HG03378 (cell line): Measurements from ENCODE around the gene GPATCH2L.

Experiments used
- ATAC-seq: cut with Tn5 transposase; IDR thresholded peaks from one replicate; pipeline ENCODE4 v1.9.1; 2021; ENCODE audit warnings: mild to moderate bottlenecking, moderate library complexity; ENCODE audit not compliant: unreplicated experiment

GPATCH2L gene

DNA sequence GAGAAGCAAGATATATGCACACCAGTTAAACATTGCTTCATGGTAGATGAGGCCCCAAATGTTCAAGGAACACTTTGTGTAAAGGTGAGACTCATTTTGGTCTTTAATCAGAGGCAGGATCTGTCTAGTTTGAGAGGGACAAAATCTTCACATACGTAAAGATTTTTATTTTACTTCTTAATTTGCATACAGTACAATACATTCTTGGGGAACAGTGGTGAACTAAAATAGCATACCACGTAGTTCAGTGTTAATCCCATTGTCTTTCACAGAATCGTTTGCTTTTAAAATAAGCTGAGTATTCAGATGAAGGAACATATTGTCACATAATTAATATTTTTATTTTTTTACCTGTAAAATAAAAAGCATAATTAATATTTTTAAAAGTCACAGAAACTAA, 43.3 kb downstream of the GPATCH2L start:
- ATAC-seq: no peak

DNA sequence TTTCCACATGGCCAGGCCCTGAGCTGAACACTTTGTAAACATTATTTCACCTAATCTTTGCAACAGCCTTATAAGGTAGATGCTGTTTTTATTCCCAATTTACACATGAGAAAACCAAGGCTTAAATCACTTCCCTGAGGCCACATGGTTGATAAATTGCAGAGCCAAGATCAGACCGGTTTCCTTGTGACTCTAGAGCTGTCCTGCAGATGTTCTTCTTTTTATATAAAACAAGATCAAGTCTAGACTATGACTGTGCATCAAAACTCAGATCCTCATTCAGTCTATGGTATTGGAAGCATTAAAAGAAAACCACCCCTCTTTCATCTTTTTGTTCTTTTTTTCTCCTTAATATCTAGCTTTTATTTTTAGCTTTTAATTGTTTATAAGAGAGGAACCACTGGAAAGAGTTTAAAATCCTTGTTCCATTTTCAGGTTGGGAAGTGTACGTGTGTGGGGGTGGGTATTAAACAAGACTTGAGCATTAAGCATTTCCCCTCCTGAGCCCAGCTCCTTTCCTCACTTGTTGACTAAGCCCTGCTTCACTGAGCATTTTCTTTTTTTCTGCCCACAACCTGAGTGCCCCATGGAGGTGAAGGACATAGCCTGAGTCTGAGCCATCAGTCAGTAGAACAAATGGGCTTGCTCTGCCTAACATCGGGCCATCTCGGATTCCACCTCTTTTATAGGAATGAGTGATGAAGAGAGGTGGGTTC, 45.4 kb downstream of the GPATCH2L start:
- no peak for ATAC-seq

DNA sequence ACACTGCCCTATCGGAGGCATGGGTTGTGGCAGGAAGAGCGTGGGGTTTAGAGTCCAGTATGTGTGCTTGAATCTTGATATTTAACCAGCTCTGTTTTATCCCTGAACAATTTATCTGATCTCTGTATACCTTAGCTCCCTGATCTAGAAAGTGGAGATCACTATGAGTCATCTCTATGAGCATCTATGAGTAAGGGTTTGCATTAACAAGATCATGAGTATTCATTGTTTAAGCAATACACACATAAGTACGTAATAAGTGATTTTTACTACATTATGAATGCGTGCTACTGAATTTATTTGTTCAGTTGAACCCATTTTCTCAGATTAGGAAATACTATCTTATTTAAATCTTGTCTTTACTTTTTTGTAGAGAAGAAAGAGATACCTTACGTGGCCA, 49.4 kb downstream of the GPATCH2L start:
- ATAC-seq: no peak

DNA sequence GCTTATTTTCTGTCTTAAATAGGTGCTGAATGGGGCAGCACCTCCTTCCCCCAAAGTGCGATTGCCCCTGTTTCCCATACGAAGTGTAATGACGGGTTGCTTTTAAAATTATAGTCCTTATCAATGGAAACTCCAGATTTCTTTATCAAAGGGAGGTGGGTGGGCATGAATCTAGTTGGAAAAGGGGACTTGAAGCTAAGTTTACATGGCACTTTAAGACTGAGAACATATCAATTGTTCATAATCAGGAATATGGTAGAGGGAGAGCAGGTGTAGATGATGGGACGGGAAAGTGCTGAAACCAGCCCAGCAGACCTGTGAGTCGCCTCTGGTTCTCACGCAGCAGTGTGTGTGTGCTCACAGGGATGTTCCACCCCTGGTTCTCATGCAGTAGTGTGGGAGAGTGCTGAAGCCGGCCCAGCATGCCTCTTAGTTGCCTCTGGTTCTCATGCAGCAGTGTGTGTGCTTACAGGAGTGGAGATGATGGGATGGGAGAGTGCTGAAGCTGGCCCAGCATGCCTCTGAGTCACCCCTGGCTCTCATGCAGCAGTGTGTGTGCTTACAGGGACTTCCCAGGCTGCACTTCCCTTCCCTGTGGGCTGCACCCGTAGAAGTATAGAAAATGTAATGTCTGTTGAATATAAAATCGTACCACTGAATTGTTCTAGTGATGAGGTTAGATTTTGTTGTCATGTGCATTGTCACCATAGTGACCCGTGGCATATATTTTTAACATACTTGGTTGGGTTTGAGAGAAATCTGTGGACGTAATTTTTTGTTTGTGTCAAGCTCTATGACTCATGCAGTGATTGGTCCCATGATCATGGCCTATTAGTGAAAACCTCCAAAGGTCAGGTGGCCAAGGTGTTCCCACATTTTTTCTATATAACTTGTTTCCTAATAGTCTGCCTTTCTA, 51.6 kb downstream of the GPATCH2L start:
- no peak for ATAC-seq

DNA sequence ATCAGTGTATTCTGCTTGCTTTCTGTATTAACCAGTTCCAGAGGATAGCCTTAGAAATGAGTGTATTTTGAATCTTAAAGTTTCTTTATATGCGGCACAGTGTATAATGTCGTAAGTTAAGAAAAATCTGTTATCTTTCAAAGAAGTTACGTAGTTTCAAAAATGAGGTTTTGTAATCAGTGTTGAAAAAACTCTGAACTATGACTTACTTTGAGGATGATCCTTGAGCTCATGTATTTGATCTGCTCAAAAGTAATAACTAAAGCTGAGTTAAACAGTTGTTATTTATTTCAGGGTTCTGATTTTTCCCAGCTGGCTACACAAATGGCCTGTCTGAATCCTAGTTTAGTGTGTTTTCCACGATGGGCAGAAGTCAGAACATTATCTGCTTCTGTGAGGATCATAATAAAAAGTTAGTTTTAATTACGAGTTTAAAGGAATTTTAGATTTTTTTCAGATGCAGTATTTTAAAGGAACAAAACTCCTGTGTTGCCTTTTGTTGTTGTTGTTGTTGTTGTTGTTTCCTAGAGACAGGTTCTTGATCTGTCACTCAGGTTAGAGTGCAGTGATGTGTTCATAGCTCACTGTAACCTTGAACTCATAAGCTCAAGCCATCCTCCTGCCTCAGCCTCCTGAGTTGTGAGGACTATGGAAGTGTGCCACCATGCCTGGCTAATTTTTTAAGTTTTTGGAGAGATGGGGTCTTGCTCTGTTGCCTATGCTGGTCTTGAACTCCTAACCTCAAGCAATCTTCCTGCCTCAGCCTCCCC, 52.9 kb downstream of the GPATCH2L start:
- ATAC-seq: no peak

DNA sequence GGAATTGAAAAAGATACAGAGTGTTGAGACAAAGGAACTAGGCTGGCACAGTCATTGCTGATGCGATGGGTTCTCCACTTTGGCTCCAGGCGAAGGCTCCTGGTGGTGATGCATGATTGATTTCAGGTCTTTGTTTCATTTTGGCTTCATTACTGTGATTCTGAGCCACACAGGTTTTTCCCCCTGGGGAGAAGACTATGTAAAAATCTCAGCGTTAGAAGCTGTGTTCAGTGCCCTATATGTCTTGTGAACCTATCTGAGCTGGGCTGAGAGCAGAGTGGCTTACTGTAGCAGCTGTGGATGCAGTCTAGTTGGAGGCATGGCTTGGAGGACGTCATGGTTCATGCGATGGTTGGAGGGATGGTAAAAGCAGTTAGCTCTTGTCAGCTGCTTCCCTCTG, 54.0 kb downstream of the GPATCH2L start:
- no peak for ATAC-seq

DNA sequence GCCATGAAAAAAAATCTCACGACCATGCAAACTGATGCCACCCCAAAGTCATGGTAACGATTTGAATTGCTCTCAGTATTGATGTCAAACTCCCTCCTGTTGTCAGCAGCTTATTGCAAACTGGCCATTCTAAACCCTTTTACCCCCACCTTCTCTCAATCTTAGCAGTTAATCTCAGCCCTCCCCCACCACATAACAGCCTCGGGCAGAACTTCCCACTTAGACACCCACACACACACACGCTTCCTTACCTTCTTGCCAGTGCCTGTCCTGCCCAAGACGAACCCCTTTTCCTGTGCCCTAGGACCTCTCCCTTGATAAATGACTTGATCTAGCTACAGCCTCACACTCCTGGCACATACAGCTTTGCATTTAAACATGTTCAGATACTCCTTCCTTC, 56.6 kb downstream of the GPATCH2L start:
- no peak for ATAC-seq

DNA sequence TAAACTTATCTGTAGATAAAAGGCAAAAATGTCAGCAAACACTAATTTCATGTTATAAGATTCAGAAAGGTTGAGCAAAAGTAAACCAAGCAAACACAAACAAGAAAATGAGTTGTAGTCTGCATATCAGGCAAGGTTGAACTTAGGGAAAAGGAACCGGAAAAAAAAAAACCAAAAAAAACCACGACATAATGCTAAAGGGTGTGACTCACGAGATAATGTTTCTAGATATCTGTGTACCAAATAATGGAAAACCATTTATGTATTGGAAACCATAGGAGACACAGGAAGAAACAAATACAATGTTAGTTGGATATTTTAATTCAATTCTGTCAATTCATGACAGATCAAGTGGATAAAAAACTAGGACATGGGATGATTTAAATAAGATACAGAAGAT, 60.5 kb downstream of the GPATCH2L start:
- no peak for ATAC-seq

DNA sequence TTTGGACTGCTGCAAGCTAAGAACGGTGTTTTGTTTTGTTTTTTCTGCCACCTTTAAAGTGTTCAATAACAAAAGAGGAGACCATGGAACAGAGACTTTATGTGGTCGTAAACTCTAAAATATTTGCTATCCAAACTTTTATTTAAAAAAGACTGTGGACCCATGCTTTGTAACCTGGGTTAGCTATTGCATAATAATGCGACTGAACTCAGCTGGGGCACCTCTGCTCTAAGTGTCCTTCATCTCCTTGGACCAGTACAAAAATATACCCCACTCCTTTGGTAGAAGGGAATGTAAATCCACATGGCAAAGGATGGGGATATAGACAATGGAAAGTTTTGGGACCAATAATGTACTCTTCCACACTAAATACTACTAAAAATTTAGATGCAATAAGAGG, 65.5 kb downstream of the GPATCH2L start:
- no peak for ATAC-seq

DNA sequence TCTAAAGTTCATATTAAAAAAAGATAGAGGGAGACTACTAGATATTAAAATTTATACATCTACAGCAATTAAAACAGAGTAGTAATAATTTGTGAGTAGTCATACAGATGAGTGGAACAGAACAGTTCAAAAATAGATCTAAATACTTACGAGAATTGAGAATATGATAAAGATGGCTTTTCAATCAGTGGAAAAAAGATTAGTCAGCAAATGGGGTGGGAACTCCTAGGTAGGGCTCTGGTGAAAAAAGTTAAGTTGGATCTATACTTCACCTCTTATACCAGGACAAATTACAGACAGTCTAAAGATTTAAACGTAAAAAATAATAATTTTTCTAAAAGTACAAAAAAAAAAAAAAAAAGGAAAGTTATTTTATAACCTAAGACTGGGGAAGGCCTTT, 66.9 kb downstream of the GPATCH2L start:
- no peak for ATAC-seq

DNA sequence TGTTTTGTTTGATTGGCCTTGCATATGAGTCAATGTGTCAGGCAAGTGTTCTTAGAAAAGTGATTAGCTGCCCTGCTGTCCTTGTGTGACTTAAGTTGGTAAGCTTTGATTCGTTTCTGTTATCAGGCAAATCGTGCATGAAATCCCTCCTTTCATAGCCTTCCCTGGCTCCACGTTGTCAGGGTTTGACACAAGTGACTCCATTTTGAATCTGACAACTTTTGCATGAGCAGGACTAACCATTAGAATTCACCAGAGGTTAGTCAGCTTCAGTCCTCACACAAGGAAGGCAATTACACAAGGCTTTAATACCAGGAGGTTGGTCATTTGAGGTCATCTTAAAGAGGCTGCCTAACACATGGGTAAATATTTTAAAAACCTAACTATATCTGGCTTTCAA, 68.2 kb downstream of the GPATCH2L start:
- no peak for ATAC-seq

DNA sequence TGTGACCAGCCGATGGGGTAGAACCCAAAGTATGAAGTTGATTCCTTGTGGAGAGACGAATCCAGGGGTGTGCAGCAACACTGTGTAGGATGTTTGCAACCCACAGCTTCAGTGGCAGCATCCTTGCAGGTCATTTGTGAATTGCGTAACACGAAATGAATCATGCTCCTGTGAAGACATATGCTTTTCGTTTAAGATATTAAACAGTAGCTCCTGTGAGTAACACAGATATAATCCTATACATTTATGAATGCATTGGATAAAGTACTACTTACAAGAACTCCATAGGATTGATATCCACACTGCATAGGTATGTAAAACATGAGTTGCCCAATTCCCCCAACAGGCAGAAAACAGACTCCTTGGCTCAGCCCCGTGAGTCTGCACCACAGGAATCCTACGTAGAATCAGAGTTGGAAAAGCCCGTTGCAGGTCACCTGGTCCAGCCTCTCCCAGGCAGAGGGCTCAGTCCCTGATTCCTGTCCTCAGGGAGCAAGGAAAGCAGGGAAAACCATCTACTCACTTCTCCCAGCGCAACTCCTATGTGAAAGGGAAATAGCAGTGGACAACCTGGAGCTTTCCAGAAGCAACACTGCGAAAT, 75.8 kb downstream of the GPATCH2L start:
- ATAC-seq: no peak

DNA sequence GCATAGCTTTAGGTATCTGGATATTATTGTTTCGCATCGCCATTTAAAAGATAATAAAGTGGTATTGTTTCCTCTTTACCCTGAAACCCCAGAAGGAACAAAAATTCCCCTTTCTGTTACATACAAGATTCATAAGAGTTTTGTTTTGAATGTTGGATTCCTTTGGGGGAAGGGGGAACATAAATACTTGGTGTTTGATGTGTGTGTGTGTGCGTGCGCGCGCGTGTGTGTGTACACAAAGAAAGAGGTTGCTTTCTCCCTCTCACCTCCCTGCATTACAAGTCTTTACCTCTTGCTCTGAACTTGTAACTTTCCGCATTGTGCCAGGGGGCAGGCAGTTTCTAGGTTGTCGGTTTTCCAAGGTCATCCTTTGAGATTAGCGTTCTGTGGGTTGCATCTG, 76.4 kb downstream of the GPATCH2L start:
- no peak for ATAC-seq

DNA sequence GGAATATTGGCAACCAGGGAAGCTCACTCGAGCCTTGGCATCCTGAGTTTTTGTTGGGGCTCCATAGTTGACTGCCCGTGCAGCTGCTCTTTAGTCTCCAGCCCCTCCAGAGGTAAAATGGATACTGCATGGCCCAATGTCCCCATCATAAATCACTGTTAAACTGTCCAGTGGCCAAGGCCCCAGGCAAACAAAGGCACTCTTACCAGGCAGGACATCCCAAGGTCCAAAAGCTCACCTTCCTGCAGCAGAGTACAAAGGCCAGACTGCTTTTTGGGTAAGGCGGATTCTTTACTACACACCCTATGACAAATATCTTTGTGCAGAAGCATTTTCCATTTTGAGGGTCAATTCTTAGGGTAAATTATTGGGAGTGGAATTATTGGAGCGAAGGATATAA, 81.1 kb downstream of the GPATCH2L start:
- ATAC-seq: no peak

DNA sequence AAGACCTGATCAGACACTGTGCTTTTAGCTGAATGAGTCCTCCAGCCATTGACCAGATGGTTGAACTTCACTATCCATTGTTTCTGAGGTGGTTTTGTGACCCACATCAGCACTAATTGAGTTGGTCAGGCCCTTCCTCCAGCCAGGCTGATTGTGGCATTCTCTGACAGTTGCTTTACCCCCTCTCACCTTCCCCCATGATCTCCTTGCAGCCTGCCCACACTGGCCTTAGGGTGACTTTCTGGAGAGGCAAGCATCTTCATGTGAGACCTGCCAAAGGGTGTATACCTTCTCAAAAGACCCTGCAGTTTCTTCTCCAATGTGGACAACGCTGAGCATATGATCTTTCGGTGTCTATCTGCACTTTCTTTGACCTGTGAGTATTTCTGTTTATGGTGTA, 83.9 kb downstream of the GPATCH2L start:
- no peak for ATAC-seq

DNA sequence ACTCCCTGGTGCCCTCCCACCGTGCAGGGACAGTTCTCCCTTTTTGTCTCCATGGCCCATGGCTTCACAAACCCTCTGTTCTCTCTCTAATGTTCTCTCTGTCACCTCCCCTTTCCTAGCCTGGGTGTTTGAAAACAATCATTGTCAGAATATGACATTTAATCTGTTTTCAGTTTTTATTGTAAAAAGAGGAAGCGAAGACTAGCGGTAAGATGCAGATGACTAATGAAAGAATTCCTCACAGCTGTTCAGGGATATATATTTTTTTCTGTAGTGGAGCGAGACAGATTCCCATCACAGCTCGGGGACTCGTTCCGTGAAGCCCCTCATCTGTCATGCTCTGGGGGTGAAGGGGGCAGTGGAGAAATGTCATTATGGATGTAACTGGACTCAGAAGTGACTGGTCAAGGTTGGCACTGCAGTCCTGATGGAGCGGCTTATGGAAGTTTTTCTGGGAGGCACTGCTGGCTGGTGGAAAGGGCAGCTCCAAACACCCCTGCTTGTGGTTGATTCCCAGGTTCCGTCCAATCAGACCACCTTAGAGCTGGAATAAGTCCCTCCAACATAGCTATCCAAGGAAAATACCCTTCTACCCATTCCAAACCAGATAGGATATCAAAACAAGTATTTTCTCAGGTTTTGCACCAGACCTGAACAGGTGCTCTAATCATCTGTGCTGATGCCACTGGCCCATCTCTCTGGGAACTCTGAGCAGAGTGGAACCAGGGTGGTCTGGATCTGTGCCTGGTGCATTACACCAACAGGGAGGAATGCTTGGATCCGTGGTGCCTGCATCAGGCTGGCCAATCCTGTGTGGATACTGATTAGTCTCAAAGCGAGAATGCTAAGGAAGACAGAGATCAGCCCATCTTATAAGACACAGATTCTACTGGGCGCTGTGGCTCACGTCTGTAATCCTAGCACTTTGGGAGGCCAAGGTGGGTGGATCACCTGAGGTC, 84.7 kb downstream of the GPATCH2L start:
- no peak for ATAC-seq

DNA sequence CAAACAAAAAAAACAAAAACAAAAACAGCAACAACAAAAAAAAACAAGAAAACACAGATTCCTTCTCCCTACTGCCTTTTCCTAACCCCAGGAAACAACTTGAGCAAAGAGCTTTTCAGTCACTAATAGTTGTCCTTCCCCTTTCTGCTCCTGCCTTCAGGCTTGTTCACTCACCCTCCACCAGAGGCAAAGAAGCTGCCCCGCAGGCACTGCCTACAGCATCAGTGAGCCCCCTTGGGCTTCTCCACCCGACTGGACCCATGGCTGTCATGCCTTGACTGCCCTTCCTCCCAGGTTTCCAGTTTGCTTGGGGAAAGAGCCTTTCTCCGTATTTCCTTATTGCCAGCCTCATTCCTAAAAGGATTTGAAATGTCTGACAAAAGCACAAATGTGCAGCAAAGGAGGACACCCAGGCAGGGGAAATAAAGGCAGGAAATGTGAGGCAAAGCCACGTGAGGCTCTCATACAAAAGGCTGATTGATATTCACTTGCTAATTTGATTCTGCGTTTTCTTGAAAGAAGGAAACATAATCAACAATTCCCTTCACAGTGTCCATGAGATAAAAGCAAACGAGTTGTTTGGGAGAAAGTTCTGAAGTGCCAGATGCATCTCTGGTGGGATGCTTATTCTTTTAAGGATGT, 85.7 kb downstream of the GPATCH2L start:
- no peak for ATAC-seq

DNA sequence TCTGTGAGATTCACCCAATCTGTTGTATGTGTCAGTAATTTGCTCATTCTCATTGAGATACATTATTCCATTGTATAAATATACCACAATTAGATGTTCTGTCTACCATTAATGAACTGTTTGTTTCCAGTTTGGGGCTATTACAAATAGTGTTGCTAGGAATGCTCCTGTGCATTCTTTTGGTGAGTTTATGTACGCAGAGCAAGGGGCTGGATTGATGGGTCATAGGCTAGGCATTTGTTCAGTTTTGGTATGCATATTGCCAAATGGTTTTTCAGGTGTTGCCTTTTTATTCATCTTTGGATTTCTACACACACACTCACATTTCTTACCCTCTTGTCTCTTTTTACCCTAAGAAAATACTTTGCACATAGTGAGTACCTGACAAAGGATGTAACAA, 93.4 kb downstream of the GPATCH2L start:
- no peak for ATAC-seq

DNA sequence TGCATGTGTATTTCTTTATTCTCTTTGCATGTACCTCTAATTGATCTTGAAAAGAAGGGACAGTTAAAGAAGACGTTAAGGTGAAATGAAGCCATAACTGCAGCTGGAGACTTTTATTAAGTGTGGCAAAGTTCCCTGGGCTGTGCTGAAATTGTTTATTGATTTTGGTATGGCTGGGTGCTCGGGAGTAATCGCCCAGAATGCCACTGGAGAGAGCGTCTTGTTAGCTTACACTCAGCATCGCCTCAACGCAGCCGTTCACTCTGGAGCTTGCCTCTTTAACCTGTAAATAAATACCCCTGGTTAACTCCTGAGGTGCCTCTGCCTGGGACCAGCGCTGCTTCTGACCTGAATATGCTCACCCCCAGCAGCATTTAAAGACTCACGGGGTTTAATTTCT, 98.6 kb downstream of the GPATCH2L start:
- ATAC-seq: no peak

DNA sequence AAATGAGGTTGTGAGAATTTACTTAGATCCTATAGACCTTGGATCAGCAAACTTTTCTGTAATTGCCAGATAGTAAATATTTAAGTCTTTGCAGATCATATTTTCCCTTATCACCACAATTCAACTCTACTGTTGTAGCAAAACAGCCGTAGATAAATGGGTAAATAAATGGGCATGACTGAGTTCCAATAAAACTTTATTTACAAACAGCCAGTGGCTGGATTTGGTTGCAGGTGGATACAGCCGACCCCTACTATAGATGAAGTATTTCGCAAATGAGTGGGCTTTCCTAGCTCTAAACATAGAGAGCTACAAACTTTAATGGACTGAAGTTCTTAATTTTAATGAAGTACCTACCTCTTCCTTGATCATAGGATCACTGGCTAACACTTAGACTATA, 100.7 kb downstream of the GPATCH2L start:
- ATAC-seq: no peak
